Measurements from ENCODE around the gene NEU3. TPM values are rescaled to one million over a fixed set of nuclear protein-coding genes. Genes with fewer than 3 reads are reported as not detected.

The NEU3 gene
- total and polyA plus RNA-seq, 4 donors = 2.7 to 9.5 (median 5.3) TPM

- TF ChIP-seq, protein P1, sequence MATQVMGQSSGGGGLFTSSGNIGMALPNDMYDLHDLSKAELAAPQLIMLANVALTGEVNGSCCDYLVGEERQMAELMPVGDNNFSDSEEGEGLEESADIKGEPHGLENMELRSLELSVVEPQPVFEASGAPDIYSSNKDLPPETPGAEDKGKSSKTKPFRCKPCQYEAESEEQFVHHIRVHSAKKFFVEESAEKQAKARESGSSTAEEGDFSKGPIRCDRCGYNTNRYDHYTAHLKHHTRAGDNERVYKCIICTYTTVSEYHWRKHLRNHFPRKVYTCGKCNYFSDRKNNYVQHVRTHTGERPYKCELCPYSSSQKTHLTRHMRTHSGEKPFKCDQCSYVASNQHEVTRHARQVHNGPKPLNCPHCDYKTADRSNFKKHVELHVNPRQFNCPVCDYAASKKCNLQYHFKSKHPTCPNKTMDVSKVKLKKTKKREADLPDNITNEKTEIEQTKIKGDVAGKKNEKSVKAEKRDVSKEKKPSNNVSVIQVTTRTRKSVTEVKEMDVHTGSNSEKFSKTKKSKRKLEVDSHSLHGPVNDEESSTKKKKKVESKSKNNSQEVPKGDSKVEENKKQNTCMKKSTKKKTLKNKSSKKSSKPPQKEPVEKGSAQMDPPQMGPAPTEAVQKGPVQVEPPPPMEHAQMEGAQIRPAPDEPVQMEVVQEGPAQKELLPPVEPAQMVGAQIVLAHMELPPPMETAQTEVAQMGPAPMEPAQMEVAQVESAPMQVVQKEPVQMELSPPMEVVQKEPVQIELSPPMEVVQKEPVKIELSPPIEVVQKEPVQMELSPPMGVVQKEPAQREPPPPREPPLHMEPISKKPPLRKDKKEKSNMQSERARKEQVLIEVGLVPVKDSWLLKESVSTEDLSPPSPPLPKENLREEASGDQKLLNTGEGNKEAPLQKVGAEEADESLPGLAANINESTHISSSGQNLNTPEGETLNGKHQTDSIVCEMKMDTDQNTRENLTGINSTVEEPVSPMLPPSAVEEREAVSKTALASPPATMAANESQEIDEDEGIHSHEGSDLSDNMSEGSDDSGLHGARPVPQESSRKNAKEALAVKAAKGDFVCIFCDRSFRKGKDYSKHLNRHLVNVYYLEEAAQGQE (IDR thresholded peaks at IDR 0.05) = no peak
- TF ChIP-seq FOXA2 (IDR thresholded peaks at IDR 0.05) = no peak
- TF ChIP-seq FOXA1 (IDR thresholded peaks at IDR 0.05) = no peak
- no peak for TF ChIP-seq HNF4G (IDR thresholded peaks at IDR 0.05)
Measured at GRCh38 chr11:75033916-75034315, 45.2 kb downstream of the NEU3 start (continued).

- TF ChIP-seq YY1 (IDR thresholded peaks at IDR 0.05) = no peak
- no peak for TF ChIP-seq NR2F2 (IDR thresholded peaks at IDR 0.05)
- TF ChIP-seq GABPA (IDR thresholded peaks at IDR 0.05 in 1 of 2, conservative IDR thresholded peaks at IDR 0.05 in 1 of 2) = no peak
- no peak for TF ChIP-seq JUND (IDR thresholded peaks at IDR 0.05)
- TF ChIP-seq ATF3 (IDR thresholded peaks at IDR 0.05) = no peak
- no peak for TF ChIP-seq RAD21 (IDR thresholded peaks at IDR 0.05)
- TF ChIP-seq CTCF (IDR thresholded peaks at IDR 0.05; ENCODE audit: low read depth, low read length, missing input control) = no peak
- TF ChIP-seq SP1 (IDR thresholded peaks at IDR 0.05) = no peak
- TF ChIP-seq FOXA1 (IDR thresholded peaks at IDR 0.05) = no peak
- TF ChIP-seq RXRA (IDR thresholded peaks at IDR 0.05) = no peak
- no peak for TF ChIP-seq HNF4A (conservative IDR thresholded peaks at IDR 0.05)
- no peak for TF ChIP-seq HNF4G (IDR thresholded peaks at IDR 0.05)
- no peaks in the 10 kb centered on the region for H3K9me3 ChIP-seq (ENCODE audit: control insufficient read depth in 4 of 4, low read length in 3 of 4)
- no peaks in the 10 kb centered on the region for H3K27me3 ChIP-seq (ENCODE audit: control insufficient read depth in 4 of 4, insufficient read depth in 4 of 4, low read length in 3 of 4)
- DNase-seq (ENCODE audit: low spot score) = no peak
- H3K9ac ChIP-seq (ENCODE audit: low read depth in 1 of 2, low read length in 2 of 2) = no peak overlapping the region
- H3K4me1 ChIP-seq (ENCODE audit: control insufficient read depth in 4 of 4, insufficient read depth in 4 of 4, low read length in 3 of 4) = no peaks in the 10 kb centered on the region
- WGBS = 84% methylated on average over 5 of the region's 5 CpGs
- H3K36me3 ChIP-seq (ENCODE audit: control insufficient read depth in 4 of 4, insufficient read depth in 3 of 4, low read depth in 1 of 4, low read length in 3 of 4) = no peaks in the 10 kb centered on the region
- no peak overlapping the region for H3K27ac ChIP-seq (ENCODE audit: low read depth in 1 of 2, low read length in 2 of 2)
- no peak overlapping the region for H3K4me3 ChIP-seq (ENCODE audit: low read depth in 1 of 3, low read length in 3 of 3)
Measured at GRCh38 chr11:75035256-75035655, 46.5 kb downstream of the NEU3 start.

DNA sequence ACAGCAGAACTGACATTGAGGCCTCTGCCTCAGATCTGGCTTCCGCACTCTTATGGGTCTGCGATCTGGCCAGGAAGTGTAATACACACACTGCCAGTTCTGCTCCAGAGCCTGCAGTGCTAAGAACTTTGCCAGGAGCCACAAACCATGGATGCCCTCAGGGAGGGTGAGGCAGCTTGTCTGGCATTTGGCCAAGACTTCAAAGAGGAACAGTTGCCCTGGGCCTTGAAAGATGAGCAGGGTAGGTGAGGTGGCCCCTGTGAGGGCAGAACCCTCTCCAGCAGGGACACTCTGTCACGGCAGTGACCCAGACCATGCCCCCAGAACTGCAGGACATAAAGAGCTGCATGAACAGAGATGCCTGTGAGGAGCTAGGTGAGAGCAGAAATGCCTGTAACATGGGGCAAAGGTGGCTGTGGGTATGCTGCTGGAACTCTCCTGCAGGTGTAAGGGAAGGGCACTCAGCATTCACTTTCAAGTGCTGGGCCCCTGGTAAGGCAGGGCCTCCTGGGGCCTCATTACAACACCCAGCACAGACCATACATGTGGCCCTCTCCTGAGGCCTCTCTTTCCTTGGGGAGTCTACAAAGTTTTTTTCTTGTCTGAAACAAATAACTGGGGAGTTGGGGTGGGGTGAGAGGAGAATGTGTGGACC lies 47.3 kb downstream of the NEU3 start:
- 85% methylated on average over 3 of the region's 3 CpGs for WGBS
- no peak for DNase-seq (ENCODE audit: low spot score)
- Histone ChIP-seq H3K9me3 (ENCODE audit: control insufficient read depth in 4 of 4, low read length in 3 of 4) (no peaks in the 10 kb centered on the region), H3K9ac (ENCODE audit: low read depth in 1 of 2, low read length in 2 of 2) (no peak overlapping the region), H3K36me3 (ENCODE audit: control insufficient read depth in 4 of 4, insufficient read depth in 3 of 4, low read depth in 1 of 4, low read length in 3 of 4) (no peaks in the 10 kb centered on the region), H3K4me3 (ENCODE audit: low read depth in 1 of 3, low read length in 3 of 3) (no peak overlapping the region), H3K27ac (ENCODE audit: low read depth in 1 of 2, low read length in 2 of 2) (no peak overlapping the region), H3K4me1 (ENCODE audit: control insufficient read depth in 4 of 4, insufficient read depth in 4 of 4, low read length in 3 of 4) (no peaks in the 10 kb centered on the region), H3K27me3 (ENCODE audit: control insufficient read depth in 4 of 4, insufficient read depth in 4 of 4, low read length in 3 of 4) (no peaks in the 10 kb centered on the region)
- no peak for TF ChIP-seq NR2F2 (IDR thresholded peaks at IDR 0.05)
- TF ChIP-seq SP1 (IDR thresholded peaks at IDR 0.05) = no peak
- TF ChIP-seq YY1 (IDR thresholded peaks at IDR 0.05) = no peak
- TF ChIP-seq RAD21 (IDR thresholded peaks at IDR 0.05) = no peak
- TF ChIP-seq HNF4A (conservative IDR thresholded peaks at IDR 0.05) = no peak
- TF ChIP-seq EGR1 (IDR thresholded peaks at IDR 0.05; ENCODE audit: low read depth in 2 of 2) = no peak
- TF ChIP-seq TAF1 (conservative IDR thresholded peaks at IDR 0.05) = no peak
- TF ChIP-seq RXRA (IDR thresholded peaks at IDR 0.05) = no peak
- no peak for TF ChIP-seq ATF3 (IDR thresholded peaks at IDR 0.05)
- no peak for TF ChIP-seq FOXA1 (IDR thresholded peaks at IDR 0.05)
- TF ChIP-seq, protein P2, sequence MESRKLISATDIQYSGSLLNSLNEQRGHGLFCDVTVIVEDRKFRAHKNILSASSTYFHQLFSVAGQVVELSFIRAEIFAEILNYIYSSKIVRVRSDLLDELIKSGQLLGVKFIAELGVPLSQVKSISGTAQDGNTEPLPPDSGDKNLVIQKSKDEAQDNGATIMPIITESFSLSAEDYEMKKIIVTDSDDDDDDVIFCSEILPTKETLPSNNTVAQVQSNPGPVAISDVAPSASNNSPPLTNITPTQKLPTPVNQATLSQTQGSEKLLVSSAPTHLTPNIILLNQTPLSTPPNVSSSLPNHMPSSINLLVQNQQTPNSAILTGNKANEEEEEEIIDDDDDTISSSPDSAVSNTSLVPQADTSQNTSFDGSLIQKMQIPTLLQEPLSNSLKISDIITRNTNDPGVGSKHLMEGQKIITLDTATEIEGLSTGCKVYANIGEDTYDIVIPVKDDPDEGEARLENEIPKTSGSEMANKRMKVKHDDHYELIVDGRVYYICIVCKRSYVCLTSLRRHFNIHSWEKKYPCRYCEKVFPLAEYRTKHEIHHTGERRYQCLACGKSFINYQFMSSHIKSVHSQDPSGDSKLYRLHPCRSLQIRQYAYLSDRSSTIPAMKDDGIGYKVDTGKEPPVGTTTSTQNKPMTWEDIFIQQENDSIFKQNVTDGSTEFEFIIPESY (IDR thresholded peaks at IDR 0.05) = no peak
- no peak for TF ChIP-seq CTCF (IDR thresholded peaks at IDR 0.05; ENCODE audit: low read depth, low read length, missing input control)
- no peak for TF ChIP-seq JUND (IDR thresholded peaks at IDR 0.05)
- TF ChIP-seq FOXA2 (IDR thresholded peaks at IDR 0.05) = no peak
